ENCODE results near the gene KSR2. TPM values are rescaled to one million over a fixed set of nuclear protein-coding genes. Genes with fewer than 3 reads are reported as not detected.

KSR2 gene
- total RNA-seq, 2 donors from 2014 or later: 1.2 to 1.3 TPM

DNA sequence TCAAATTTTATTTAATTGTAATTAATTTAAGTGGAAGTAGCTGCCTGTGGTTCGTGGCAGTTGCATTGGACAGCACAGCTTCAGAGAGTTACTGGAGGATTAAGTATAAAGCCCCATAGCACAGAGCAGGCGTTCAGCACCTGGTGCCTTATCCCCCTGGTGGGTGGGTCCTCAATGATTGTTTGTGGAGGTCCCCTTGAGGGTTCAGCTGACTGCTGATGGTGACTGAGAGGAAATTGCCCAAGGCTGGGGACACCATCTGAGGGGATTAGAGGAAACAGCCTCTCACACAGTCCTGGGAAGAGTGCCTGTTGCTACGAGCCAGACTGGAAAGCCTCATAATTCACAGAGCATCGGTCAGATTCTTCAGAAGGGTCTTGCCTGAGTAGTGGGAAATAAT lies 524.0 kb downstream of the KSR2 start:
- Histone ChIP-seq H3K27me3 (no peaks in the 10 kb centered on the region), H3K36me3 (no peaks in the 10 kb centered on the region), H3K4me3 (no peak overlapping the region), H3K9ac (ENCODE audit: low read depth in 2 of 2, low read length in 2 of 2) (no peak overlapping the region), H3K9me3 (no peaks in the 10 kb centered on the region), H3K27ac (no peak overlapping the region), H3K4me1 (no peaks in the 10 kb centered on the region)
- TF ChIP-seq, protein P1, sequence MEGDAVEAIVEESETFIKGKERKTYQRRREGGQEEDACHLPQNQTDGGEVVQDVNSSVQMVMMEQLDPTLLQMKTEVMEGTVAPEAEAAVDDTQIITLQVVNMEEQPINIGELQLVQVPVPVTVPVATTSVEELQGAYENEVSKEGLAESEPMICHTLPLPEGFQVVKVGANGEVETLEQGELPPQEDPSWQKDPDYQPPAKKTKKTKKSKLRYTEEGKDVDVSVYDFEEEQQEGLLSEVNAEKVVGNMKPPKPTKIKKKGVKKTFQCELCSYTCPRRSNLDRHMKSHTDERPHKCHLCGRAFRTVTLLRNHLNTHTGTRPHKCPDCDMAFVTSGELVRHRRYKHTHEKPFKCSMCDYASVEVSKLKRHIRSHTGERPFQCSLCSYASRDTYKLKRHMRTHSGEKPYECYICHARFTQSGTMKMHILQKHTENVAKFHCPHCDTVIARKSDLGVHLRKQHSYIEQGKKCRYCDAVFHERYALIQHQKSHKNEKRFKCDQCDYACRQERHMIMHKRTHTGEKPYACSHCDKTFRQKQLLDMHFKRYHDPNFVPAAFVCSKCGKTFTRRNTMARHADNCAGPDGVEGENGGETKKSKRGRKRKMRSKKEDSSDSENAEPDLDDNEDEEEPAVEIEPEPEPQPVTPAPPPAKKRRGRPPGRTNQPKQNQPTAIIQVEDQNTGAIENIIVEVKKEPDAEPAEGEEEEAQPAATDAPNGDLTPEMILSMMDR (IDR thresholded peaks at IDR 0.05): no peak
- intact Hi-C loops (cut with DNase I): no loop called here
- DNase-seq: no peak

DNA sequence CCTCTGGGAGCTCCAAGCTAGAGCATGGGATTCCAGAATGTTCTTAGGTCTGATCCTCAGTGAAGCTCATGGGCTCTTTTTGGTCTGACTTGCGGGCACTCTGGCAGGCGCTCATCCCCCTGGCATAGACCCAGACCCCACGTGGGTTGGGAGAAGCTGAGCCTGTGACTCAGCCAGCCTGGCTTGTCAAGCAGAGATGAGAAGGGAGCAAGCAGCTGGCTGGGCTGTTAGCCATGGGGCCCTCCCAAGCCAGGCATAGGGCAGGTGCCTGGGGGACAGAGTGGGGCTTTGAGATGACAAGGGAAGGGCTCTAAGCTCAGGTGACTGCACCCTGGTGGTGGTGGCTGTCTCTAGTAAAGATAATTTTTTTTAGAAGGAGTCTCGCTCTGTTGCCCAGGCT lies 527.0 kb downstream of the KSR2 start:
- Histone ChIP-seq H3K36me3 (no peaks in the 10 kb centered on the region), H3K27ac (no peak overlapping the region), H3K9ac (ENCODE audit: low read depth in 2 of 2, low read length in 2 of 2) (no peak overlapping the region), H3K4me1 (no peaks in the 10 kb centered on the region), H3K27me3 (no peaks in the 10 kb centered on the region), H3K4me3 (no peak overlapping the region), H3K9me3 (no peaks in the 10 kb centered on the region)
- intact Hi-C loops (cut with DNase I): no loop called here
- no peak for DNase-seq
- TF ChIP-seq, protein P1 (IDR thresholded peaks at IDR 0.05): no peak

DNA sequence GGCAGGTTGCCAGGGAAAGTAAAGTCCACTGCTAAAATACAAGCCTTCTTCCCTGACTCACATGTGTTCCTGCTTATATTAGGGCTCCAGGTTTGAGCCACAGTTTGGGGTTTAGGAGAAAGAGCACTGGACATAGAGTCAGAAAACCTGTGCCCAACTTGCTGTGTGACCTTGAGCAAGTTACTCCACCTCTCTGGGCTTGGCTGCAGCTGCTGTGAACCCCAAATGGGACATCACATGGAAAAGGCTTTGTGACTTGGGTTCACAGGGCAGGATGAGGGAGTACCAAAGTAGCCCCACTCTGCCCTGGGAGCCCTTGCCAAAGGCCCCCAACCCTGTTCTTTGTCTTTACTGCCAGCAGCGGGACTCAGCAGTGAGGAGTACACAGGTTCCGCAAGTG lies 528.4 kb downstream of the KSR2 start:
- Histone ChIP-seq H3K36me3 (no peaks in the 10 kb centered on the region), H3K9me3 (no peaks in the 10 kb centered on the region), H3K9ac (ENCODE audit: low read depth in 2 of 2, low read length in 2 of 2) (no peak overlapping the region), H3K27me3 (no peaks in the 10 kb centered on the region), H3K4me1 (no peaks in the 10 kb centered on the region), H3K4me3 (no peak overlapping the region), H3K27ac (no peak overlapping the region)
- TF ChIP-seq, protein P1 (IDR thresholded peaks at IDR 0.05): no peak
- intact Hi-C loops (cut with DNase I): no loop called here
- DNase-seq: no peak

DNA sequence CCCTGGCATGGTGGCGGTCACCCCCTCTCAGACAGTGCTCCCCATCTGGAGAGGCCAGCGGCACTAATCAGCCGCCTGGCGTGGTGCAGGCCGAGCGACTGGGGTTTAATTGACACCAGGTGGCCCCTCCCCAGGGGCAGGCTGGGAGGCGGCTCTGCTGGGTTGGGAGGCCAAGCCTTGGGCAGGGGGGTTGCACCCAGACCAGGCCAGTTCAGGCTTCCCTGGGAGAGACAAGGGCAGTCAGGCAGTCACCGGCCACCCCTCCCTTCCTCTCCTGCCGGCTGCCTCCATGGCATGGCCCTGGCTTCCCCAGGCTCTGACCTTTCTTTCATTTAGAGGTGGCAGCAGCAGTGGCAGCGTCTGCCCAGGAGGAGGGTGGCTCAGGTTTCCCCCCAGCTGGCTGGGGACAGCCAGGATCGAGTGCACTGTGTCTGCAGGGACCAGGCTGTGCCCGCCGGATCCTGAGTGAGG lies 529.2 kb downstream of the KSR2 start:
- Histone ChIP-seq H3K9ac (ENCODE audit: low read depth in 2 of 2, low read length in 2 of 2) (no peak overlapping the region), H3K4me3 (no peak overlapping the region), H3K4me1 (no peaks in the 10 kb centered on the region), H3K27ac (no peak overlapping the region), H3K27me3 (no peaks in the 10 kb centered on the region), H3K9me3 (no peaks in the 10 kb centered on the region), H3K36me3 (no peaks in the 10 kb centered on the region)
- intact Hi-C loops (cut with DNase I): no loop called here
- TF ChIP-seq, protein P1 (IDR thresholded peaks at IDR 0.05): no peak
- no peak for DNase-seq

DNA sequence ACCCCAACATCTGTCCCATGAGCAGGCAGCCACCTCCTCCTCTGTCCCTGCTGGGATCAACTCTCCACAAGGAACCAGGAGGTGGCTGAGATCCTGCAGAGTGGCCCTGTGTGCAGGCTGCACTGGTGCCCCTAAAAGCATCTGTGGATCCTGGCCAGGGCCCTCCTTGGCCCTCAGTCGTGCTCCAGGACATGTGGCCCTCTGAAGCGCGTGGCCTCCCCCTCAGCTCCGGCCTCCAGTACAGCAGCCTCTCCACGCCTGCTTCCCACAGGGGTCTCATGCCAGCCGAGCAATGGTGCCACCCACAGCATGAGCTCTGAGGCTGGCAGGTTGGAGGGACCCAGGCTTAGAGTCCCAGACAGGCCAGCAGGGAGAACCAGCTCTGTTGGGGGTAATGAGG lies 530.0 kb downstream of the KSR2 start:
- Histone ChIP-seq H3K9me3 (no peaks in the 10 kb centered on the region), H3K27ac (no peak overlapping the region), H3K36me3 (no peaks in the 10 kb centered on the region), H3K4me3 (no peak overlapping the region), H3K9ac (ENCODE audit: low read depth in 2 of 2, low read length in 2 of 2) (no peak overlapping the region), H3K27me3 (no peaks in the 10 kb centered on the region), H3K4me1 (no peaks in the 10 kb centered on the region)
- intact Hi-C loops (cut with DNase I): no loop called here
- TF ChIP-seq, protein P1 (IDR thresholded peaks at IDR 0.05): no peak
- DNase-seq: no peak

Data from colonic mucosa (tissue), 4 donors.